RWPE2 (cell line): Measurements from ENCODE around the gene HTT.

Source experiments
- ATAC-seq: fragments of 200-7000 bp; cut with Tn5 transposase; 3 replicates; pipeline ENCODE4 v1.9.1; 2021; ENCODE audit warnings: low read depth
- DNase-seq: peaks from one replicate; pipeline ENCODE4 v3.0.0-alpha.2; 2020; ENCODE audit warnings: low spot score
- H3K27ac ChIP-seq: fragments of 450-650 bp; 2 replicates; pipeline ENCODE4 v1.5.1; 2017; ENCODE audit warnings: mild to moderate bottlenecking; ENCODE audit not compliant: poor library complexity, severe bottlenecking
- H3K27me3 ChIP-seq: fragments of 250-450 bp; sonication (Bioruptor Pico); 2 replicates; pipeline ENCODE4 v1.5.1; 2021; ENCODE audit warnings: mild to moderate bottlenecking, moderate library complexity; ENCODE audit not compliant: insufficient read depth, poor library complexity, severe bottlenecking
- H3K36me3 ChIP-seq: fragments of 250-450 bp; sonication (Bioruptor Pico); 2 replicates; pipeline ENCODE4 v1.5.1; 2020; ENCODE audit warnings: low read depth, mild to moderate bottlenecking, moderate library complexity
- H3K4me1 ChIP-seq: fragments of 250-450 bp; sonication (Bioruptor Pico); 2 replicates; pipeline ENCODE4 v1.5.1; 2021; ENCODE audit warnings: mild to moderate bottlenecking, moderate library complexity; ENCODE audit not compliant: insufficient read depth, poor library complexity, severe bottlenecking
- H3K4me3 ChIP-seq: fragments of 250-450 bp; sonication (Bioruptor Pico); 2 replicates; pipeline ENCODE4 v1.5.1; 2021; ENCODE audit warnings: mild to moderate bottlenecking, moderate library complexity; ENCODE audit not compliant: severe bottlenecking
- H3K9me3 ChIP-seq: fragments of 250-450 bp; sonication (Bioruptor Pico); 2 replicates; pipeline ENCODE4 v1.5.1; 2021; ENCODE audit warnings: mild to moderate bottlenecking, moderate library complexity; ENCODE audit not compliant: severe bottlenecking
- TF ChIP-seq, protein P1 (sequence below): fragments of 450-650 bp; IDR thresholded peaks from one replicate; pipeline ENCODE4 v1.5.1; 2017; ENCODE audit warnings: mild to moderate bottlenecking, moderate library complexity; ENCODE audit not compliant: poor library complexity, severe bottlenecking

The HTT gene

DNA sequence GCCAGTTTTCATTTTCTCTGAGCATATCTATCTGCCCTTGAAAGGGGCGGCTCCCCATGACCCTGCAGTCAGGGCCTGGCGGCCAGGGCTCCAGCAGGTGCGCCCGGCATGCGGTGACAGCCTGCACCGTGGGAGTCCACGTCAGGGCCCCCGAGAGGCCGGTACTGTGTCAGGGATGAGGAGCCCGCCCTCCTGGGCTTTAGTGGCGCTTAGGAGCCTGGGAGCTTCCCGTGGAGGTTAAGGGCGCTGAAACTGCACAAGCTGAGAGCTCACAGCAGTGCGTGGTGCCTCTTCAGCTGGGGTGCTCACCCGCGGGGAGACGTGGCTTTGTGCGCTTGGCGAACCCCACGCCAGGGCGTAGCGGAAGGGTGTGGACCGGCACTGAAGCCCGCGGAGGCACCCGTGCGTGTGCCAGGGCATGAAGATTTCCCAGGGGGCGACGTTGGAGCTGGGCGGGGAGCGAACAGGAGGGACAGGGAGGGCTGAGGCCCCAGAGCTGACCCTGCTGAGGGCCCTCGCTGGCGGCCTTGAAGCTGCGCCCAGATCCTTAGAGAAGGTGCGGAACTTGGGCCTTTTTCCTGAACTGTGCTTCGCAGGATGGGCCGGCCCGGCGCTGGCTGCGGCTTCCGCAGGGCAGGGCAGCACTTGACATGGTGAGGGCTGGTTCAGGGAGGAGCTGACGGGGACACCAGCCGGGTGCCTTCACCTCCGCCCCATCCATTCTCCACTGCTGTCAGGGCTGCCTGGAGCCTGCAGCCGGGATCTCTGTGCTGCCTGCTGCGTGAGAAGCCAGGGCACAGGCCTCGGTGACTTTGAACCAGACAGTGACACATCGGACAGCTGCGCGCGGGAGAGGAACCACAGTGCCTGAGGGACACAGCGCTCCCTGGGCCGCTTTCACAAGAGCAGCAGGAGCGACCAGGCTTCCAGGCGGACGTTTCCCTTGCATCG is 33.0 kb upstream of the HTT start:
- H3K36me3 ChIP-seq, result no peaks in the 10 kb centered on the region
- TF ChIP-seq, protein P1, sequence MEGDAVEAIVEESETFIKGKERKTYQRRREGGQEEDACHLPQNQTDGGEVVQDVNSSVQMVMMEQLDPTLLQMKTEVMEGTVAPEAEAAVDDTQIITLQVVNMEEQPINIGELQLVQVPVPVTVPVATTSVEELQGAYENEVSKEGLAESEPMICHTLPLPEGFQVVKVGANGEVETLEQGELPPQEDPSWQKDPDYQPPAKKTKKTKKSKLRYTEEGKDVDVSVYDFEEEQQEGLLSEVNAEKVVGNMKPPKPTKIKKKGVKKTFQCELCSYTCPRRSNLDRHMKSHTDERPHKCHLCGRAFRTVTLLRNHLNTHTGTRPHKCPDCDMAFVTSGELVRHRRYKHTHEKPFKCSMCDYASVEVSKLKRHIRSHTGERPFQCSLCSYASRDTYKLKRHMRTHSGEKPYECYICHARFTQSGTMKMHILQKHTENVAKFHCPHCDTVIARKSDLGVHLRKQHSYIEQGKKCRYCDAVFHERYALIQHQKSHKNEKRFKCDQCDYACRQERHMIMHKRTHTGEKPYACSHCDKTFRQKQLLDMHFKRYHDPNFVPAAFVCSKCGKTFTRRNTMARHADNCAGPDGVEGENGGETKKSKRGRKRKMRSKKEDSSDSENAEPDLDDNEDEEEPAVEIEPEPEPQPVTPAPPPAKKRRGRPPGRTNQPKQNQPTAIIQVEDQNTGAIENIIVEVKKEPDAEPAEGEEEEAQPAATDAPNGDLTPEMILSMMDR, result no peak
- ATAC-seq, result peak; percentile 43; the same call in 2 of the 3 replicates
- H3K27me3 ChIP-seq, result no peaks in the 10 kb centered on the region
- no peaks in the 10 kb centered on the region for H3K4me1 ChIP-seq
- DNase-seq, result no peak
- no peaks in the 10 kb centered on the region for H3K9me3 ChIP-seq
- H3K4me3 ChIP-seq, result no peak overlapping the region
- H3K27ac ChIP-seq, result no peak overlapping the region

- ATAC-seq, result no peak
- TF ChIP-seq, protein P1, result no peak
- Histone ChIP-seq H3K4me1 (no peaks in the 10 kb centered on the region), H3K36me3 (no peaks in the 10 kb centered on the region), H3K4me3 (no peak overlapping the region), H3K9me3 (no peaks in the 10 kb centered on the region), H3K27me3 (no peaks in the 10 kb centered on the region), H3K27ac (no peak overlapping the region)
- no peak for DNase-seq
These were observed 32.3 kb upstream of the HTT start for GRCh38 chr4:3042226-3042625.

DNA sequence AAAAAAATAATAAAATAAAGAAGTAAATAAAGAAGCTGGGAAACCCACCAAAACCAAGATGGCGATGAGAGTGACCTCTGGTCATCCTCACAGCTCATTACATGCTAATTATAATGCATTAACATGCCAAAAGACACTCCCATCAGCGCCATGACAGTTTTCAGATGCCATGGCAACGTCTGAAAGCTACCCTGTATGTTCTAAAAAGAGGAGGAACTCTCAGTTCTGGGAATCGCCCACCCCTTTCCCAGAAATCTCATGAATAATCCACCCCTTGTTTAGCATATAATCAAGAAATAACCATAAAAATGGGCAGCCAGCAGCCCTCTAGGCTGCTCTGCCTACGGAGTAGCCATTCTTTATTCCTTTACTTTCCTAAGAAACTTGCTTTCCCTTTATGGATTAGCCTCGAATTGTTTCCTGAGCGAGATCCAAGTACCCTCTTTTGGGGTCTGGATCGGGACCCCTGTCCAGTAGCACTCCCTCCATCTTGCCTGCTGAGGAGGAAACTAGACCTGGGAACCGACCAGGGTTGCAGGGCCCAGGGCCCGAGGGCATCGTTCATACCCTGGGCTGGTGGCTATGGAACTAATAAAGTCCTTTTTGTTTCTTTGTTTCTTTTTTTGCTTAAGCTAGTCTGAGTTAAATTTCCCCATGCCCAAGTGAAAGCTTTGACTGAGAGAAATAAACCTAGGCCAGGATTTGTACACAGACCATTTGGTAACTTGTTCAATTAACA is 31.0 kb upstream of the HTT start:
- no peak overlapping the region for H3K27ac ChIP-seq
- no peaks in the 10 kb centered on the region for H3K27me3 ChIP-seq
- H3K4me1 ChIP-seq, result no peaks in the 10 kb centered on the region
- TF ChIP-seq, protein P1, result no peak
- H3K4me3 ChIP-seq, result no peak overlapping the region
- no peaks in the 10 kb centered on the region for H3K9me3 ChIP-seq
- no peak for ATAC-seq
- H3K36me3 ChIP-seq, result no peaks in the 10 kb centered on the region
- DNase-seq, result no peak

GRCh38 chr4:3044870-3045819 is 29.3 kb upstream of the HTT start:
- no peaks in the 10 kb centered on the region for H3K27me3 ChIP-seq
- no peaks in the 10 kb centered on the region for H3K36me3 ChIP-seq
- no peak for DNase-seq
- no peak for ATAC-seq
- no peaks in the 10 kb centered on the region for H3K4me1 ChIP-seq
- H3K9me3 ChIP-seq, result no peaks in the 10 kb centered on the region
- H3K27ac ChIP-seq, result no peak overlapping the region
- H3K4me3 ChIP-seq, result no peak overlapping the region
- TF ChIP-seq, protein P1, result no peak
